GM12875 (cell line): Measurements from ENCODE around the gene RMND5B.

Experiments used
- H3K4me3 ChIP-seq: one replicate; pipeline ENCODE4 v1.5.1; 2011; ENCODE audit warnings: low read depth, low read length, control low read depth
- TF ChIP-seq, protein P1 (sequence below): IDR thresholded peaks from 2 replicates; pipeline ENCODE4 v1.5.1; 2011; ENCODE audit warnings: low read depth, mild to moderate bottlenecking, control low read depth, inconsistent platforms, low read length, moderate library complexity, borderline replicate concordance; ENCODE audit not compliant: insufficient read depth

The RMND5B gene

DNA sequence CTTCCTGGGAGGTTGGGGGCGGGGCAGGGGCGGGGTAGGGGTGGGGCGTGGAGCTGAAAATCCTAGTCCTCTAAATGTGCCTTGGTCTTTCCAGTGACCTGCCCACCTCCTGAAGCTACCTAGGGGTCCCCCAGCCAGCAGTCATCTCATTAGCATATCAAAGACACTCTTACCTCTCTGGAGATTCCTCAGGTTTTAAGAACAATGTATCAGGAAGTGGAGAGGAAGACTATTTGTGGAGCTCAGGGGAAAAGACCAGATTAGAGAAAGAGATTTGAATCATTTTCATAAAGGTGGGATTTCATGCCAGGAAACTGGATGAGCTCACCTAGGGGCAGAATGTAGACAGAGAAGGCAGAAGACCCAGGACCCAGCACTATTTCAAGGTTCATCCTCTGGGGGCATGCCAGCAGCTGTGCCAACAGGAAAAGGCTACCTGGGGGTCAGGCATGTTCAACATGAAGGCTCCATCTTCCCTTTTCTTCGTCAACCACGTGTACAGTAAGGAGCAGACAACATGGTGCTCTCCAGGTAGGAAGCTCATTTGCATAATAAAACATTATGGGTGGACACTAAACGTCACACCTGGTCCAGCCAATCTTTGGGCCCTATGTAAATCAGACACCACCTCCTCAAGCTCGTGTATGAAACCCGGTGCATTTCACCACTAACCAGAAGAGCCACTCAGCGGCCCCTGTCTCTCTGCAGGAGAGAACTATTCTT, 49.5 kb downstream of the RMND5B start:
- no peak overlapping the region for H3K4me3 ChIP-seq
- TF ChIP-seq, protein P1, sequence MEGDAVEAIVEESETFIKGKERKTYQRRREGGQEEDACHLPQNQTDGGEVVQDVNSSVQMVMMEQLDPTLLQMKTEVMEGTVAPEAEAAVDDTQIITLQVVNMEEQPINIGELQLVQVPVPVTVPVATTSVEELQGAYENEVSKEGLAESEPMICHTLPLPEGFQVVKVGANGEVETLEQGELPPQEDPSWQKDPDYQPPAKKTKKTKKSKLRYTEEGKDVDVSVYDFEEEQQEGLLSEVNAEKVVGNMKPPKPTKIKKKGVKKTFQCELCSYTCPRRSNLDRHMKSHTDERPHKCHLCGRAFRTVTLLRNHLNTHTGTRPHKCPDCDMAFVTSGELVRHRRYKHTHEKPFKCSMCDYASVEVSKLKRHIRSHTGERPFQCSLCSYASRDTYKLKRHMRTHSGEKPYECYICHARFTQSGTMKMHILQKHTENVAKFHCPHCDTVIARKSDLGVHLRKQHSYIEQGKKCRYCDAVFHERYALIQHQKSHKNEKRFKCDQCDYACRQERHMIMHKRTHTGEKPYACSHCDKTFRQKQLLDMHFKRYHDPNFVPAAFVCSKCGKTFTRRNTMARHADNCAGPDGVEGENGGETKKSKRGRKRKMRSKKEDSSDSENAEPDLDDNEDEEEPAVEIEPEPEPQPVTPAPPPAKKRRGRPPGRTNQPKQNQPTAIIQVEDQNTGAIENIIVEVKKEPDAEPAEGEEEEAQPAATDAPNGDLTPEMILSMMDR = no peak

DNA sequence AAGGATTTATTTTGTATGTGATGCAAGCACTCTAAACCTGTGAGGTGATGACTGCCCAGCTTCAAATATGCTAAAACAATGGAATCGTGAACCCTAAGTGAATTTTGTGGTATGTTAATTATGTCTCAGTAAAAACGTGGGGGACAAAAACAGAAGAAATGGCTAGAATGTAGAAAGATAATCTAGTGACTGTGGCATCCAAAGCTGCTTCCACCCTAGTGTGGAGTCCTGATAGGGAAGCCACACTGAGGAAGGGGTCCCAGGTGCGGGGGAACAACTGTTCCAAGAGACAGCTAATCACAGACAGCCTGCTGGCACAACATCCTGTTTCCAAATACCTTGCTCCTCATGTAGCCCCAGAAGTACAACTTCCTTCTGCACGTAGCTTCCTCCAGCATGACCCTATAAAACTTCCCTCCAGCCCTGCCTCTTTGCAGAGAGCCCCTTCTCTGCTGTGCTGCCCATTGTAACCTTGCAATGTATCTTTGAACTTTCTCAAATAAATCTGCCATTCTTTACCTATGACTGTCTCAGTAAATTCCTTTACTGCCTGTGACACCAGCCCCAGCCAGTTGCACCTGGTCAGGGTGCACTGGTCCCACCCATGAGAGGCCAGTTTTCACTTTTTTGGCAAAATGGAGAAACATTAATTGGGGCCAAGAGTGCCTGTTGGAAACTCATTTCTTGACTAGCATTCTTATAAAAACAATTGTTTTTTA, 51.5 kb downstream of the RMND5B start:
- no peak overlapping the region for H3K4me3 ChIP-seq
- TF ChIP-seq, protein P1 = no peak

DNA sequence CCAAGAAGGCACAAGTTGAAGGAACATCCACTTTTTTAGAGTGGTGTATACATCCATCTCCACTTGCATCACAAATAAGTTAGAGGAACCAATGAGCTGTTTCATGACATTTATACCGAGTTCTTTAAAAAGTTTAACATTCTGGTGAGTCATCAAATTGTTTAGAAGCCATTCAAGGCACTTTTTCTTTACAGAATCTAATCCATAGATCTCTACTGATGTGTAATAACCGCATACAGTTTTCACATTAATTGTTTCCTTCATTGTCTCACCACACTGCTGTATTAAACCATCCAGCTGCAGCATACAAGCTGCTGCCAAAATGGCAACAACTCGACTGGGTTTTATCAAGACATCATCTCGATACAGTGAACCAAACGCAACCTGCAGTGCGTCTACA, 55.6 kb downstream of the RMND5B start:
- no peak overlapping the region for H3K4me3 ChIP-seq
- TF ChIP-seq, protein P1 = no peak

DNA sequence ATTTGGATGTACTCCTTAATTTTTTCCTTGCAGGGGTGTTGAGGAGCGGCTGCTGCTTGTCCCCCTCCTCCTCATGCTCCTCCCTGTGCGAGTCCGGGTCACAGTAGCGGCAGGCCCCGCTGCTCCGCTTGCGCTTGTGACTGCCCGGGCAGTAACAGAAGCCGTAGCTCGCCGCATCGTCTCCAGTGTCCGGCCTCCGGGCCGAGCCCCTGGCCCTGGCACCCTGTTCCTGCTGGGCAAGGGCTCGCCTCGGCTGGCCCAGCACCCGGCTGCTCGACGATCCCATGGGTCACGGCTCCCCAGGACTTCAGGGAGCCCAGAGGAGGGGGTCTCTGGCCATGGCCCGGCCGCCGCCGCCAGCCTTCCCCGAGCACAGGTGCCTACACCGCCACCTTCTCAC, 56.2 kb downstream of the RMND5B start, which contains the start of gene GMCL2:
GMCL2 (minus strand) TSS at position 358 of the 400 bp plus-strand sequence; CDS start at position 286, 72 bp downstream.
- TF ChIP-seq, protein P1 = no peak
- H3K4me3 ChIP-seq = no peak within 1 kb of the TSS

DNA sequence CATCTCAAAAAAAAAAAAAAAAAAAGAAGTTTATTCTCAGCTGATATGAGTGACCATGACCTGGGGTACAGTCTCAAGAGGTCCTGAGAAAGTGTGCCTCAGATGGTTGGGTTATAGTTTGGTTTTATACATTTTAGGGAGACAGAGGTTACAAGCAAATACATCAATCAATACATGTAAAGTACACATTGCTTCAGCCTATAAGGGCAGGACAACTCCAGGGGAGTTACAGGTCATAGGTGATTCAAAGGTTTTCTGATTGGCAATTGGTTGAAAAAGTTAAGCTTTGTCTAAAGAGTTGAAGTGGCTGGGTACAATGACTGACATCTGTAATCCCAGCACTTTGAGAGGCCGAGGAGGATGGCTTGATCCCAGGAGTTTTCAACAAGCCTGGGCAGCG, 58.6 kb downstream of the RMND5B start:
- H3K4me3 ChIP-seq = no peak overlapping the region
- TF ChIP-seq, protein P1 = no peak

DNA sequence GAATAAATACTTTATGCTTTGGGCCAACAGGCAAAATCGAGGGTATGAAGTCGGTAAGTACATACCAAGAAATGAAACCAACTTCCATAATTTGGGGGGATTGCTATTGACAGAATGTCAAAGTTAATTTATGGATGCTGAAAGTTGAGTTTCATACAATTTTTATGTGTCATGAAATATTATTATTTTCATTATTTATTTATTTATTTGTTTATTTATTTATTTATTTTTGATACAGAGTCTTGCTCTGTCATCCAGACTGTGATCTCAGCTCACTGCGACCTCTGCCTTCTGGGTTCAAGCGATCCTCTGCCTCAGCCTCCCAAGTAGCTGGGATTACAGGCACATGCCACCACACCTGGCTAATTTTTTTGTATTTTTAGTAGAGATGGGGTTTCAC, 60.8 kb downstream of the RMND5B start:
- TF ChIP-seq, protein P1 = no peak
- no peak overlapping the region for H3K4me3 ChIP-seq

DNA sequence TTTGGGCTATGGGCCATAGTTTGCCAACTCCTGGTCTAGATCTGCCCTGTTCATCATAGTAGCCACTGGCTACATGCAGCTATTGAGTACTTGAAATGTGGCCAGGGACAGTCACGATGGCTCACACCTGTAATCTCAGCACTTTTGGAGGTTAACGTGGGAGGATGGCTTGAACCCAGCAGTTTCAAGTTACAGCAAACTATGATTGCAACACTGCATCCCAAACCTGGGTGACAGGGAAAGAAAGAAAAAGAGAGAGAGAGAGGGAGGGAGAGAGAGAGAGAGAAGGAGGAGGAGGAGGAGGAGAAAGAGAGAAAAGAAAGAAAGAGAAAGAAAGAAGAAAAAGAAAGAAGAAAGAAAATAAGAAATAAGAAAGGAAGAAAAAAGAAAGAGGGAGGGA, 61.4 kb downstream of the RMND5B start:
- TF ChIP-seq, protein P1 = no peak

More for the DNA sequence above, 61.4 kb downstream of the RMND5B start:
- no peak overlapping the region for H3K4me3 ChIP-seq
